KOPT-K1 (cell line): ENCODE data around the gene OR52N4.
"Not testable (repeated sequence)": the region's sequence is repeated elsewhere in the genome, so short reads cannot be mapped to it uniquely, and the experiment has no call there.

Experiments used
- H3K27ac ChIP-seq: fragments of 200-600 bp; sonication (generic); 2 replicates; pipeline ENCODE4 v1.5.1; 2016; ENCODE audit warnings: antibody characterized with exemption, mild to moderate bottlenecking, low read depth, low read length; ENCODE audit not compliant: poor library complexity, severe bottlenecking
- H3K36me3 ChIP-seq: fragments of 200-600 bp; sonication (generic); 2 replicates; pipeline ENCODE4 v1.5.1; 2017; ENCODE audit warnings: antibody characterized with exemption, mild to moderate bottlenecking, low read length, moderate library complexity; ENCODE audit not compliant: insufficient read depth
- H3K9me3 ChIP-seq: fragments of 200-600 bp; sonication (generic); 2 replicates; pipeline ENCODE4 v1.5.1; 2017; ENCODE audit warnings: antibody characterized with exemption, low read length, mild to moderate bottlenecking; ENCODE audit not compliant: insufficient read depth, poor library complexity, severe bottlenecking

OR52N4 gene

GRCh38 chr11:5753943-5754342 lies at the start of gene OR52N4:
Gene OR52N4 (plus strand): TSS chr11:5754243. CDS start chr11:5754741, 498 bp downstream.
- Histone ChIP-seq H3K9me3 (no peaks in the 10 kb centered on the region), H3K27ac (no peak within 1 kb of the TSS), H3K36me3 (no peaks in the 10 kb centered on the region)

GRCh38 chr11:5705688-5706087 lies 48.4 kb upstream of the OR52N4 start:
- no peak overlapping the region for H3K27ac ChIP-seq
- peaks cover 55% of the 10 kb centered on the region for H3K36me3 ChIP-seq
- no peaks in the 10 kb centered on the region for H3K9me3 ChIP-seq

DNA sequence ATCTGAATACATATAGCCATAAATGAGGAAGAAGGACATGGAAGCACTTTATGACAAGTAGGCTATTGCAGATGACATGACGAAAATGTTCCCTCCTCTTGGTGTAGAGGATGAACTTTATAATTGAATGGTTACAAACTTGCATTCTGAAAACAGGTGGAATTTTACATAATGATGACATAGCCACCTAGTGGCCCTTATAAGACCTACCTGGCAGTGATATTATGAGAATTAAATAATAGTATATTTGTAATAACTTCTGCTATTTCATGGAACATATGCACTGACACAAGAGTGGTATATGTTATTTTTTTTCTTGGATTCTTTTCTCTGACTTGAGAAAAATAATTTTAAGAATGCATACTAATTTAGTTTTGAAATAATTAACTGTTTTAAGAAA lies 41.5 kb upstream of the OR52N4 start:
- Histone ChIP-seq H3K36me3 (peaks cover 15% of the 10 kb centered on the region; the same call in 1 of the 2 replicates), H3K27ac (no peak overlapping the region), H3K9me3 (no peaks in the 10 kb centered on the region)

DNA sequence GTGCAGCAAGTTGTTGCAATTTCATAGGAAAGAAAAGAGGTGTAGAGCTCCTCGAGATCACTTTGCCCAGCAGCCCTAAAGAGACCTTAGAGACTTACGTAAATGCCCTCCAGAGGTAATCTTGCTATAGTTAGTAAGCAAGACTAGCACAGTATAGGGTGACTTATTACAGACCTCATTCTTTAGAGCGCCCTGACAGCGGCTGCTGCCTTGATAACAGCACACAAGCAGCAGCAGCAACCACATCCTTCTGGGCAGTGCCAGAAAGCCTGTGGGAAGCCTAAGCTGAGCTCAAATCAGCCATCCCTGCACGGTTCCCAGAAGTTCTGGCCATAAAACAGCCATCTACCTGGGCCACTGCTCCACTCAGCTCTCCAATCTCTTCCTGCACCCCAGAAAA lies 40.3 kb upstream of the OR52N4 start:
- Histone ChIP-seq H3K36me3 (peaks cover 7% of the 10 kb centered on the region; the same call in 1 of the 2 replicates), H3K9me3 (no peaks in the 10 kb centered on the region), H3K27ac (no peak overlapping the region)

DNA sequence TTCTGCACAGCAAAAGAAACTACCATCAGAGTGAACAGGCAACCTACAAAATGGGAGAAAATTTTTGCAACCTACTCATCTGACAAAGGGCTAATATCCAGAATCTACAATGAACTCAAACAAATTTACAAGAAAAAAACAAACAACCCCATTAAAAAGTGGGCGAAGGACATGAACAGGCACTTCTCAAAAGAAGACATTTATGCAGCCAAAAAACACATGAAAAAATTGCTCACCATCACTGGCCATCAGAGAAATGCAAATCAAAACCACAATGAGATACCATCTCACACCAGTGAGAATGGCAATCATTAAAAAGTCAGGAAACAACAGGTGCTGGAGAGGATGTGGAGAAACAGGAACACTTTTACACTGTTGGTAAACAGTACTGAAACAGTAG lies 37.5 kb upstream of the OR52N4 start:
- H3K9me3 ChIP-seq, H3K36me3 ChIP-seq, H3K27ac ChIP-seq: not testable (repeated sequence)

GRCh38 chr11:5719703-5720495 lies 34.1 kb upstream of the OR52N4 start:
- Histone ChIP-seq H3K27ac (no peak overlapping the region), H3K36me3 (no peaks in the 10 kb centered on the region), H3K9me3 (no peaks in the 10 kb centered on the region)

GRCh38 chr11:5722622-5723021 lies 31.4 kb upstream of the OR52N4 start:
- H3K9me3 ChIP-seq: no peaks in the 10 kb centered on the region
- H3K27ac ChIP-seq: no peak overlapping the region
- no peaks in the 10 kb centered on the region for H3K36me3 ChIP-seq

GRCh38 chr11:5726351-5726750 lies 27.7 kb upstream of the OR52N4 start:
- Histone ChIP-seq H3K27ac (no peak overlapping the region), H3K9me3 (no peaks in the 10 kb centered on the region), H3K36me3 (no peaks in the 10 kb centered on the region)

GRCh38 chr11:5727691-5728090 lies 26.4 kb upstream of the OR52N4 start:
- Histone ChIP-seq H3K9me3 (no peaks in the 10 kb centered on the region), H3K36me3 (no peaks in the 10 kb centered on the region), H3K27ac (no peak overlapping the region)

DNA sequence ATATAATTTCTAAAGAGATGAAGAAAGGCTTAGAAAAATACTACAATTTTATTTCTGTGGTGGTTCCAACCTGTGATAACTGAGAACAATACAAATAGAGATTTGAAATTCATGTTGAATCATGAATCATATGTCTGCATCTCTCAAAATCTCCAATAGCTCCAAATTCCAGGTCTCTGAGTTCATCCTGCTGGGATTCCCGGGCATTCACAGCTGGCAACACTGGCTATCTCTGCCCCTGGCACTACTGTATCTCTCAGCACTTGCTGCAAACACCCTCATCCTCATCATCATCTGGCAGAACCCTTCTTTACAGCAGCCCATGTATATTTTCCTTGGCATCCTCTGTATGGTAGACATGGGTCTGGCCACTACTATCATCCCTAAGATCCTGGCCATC lies 17.6 kb upstream of the OR52N4 start, which contains the start of gene OR56B1:
OR56B1 (plus strand) TSS at position 53 of the 400 bp plus-strand sequence; CDS start at position 122, 69 bp downstream.
- no peak within 1 kb of the TSS for H3K27ac ChIP-seq

DNA sequence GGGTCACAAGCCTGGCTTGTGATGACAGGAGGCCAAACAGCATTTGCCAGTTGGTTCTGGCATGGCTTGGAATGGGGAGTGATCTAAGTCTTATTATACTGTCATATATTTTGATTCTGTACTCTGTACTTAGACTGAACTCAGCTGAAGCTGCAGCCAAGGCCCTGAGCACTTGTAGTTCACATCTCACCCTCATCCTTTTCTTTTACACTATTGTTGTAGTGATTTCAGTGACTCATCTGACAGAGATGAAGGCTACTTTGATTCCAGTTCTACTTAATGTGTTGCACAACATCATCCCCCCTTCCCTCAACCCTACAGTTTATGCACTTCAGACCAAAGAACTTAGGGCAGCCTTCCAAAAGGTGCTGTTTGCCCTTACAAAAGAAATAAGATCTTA lies 17.0 kb upstream of the OR52N4 start:
- no peak overlapping the region for H3K27ac ChIP-seq
- no peaks in the 10 kb centered on the region for H3K36me3 ChIP-seq
- H3K9me3 ChIP-seq: peaks cover 8% of the 10 kb centered on the region

More for the DNA sequence above, 17.6 kb upstream of the OR52N4 start, which contains the start of gene OR56B1:
- no peaks in the 10 kb centered on the region for H3K36me3 ChIP-seq
- peaks cover under 1% of the 10 kb centered on the region for H3K9me3 ChIP-seq

DNA sequence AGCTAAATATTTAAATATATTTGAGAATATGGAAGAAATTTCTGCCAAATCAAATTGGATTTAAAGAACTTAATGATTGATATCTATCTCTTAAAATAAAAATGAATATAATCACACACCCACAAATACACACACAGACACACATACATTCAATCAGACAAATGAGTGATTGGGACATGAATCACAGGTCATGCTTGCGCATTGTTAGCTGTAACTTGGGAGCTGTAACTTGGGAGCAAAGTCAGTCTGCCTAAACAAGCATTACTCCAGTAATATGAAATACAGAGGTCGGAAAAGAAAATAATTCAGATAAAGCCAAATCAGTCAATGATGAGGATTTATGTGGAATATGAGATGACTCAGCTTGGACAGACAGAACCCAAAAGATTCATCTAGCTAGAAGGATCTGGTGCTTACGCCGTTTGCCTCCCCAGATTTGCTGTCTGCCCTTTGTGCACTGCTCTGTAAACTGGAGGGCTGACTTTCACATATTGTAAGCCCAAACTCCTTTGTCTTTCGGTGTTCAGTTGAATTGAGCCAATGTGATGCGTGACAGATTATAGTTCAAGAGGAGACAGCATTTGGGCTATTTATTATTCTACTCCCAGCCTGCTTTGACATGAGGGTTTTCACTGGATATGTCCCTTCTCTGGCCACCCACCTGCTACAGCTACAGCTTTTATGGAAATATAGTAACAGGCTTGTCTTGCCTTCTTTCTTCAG lies 16.2 kb upstream of the OR52N4 start:
- Histone ChIP-seq H3K9me3 (peaks cover 8% of the 10 kb centered on the region), H3K27ac (no peak overlapping the region), H3K36me3 (no peaks in the 10 kb centered on the region)

DNA sequence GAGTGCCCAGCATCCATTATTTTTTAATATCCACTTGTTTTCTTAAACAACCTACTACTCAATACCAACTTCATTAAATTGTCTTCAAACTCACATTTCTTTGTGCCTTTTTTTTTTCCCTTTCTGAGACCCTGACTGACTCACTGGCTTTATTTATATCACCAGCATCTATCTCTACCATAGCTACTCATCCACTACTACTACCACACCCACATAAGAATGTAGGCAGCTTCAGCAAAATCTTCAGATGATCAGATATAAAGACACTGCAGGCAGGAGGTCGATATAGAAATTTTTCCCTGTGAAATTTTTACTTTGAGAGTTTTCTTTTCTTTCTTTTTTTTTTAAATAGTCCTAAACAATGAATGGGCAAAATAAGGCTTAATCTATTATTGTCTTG lies 15.6 kb upstream of the OR52N4 start:
- Histone ChIP-seq H3K27ac (no peak overlapping the region), H3K9me3 (peaks cover 8% of the 10 kb centered on the region), H3K36me3 (no peaks in the 10 kb centered on the region)

- H3K36me3 ChIP-seq: no peaks in the 10 kb centered on the region
Measured at GRCh38 chr11:5746614-5747013, 7.4 kb upstream of the OR52N4 start.

DNA sequence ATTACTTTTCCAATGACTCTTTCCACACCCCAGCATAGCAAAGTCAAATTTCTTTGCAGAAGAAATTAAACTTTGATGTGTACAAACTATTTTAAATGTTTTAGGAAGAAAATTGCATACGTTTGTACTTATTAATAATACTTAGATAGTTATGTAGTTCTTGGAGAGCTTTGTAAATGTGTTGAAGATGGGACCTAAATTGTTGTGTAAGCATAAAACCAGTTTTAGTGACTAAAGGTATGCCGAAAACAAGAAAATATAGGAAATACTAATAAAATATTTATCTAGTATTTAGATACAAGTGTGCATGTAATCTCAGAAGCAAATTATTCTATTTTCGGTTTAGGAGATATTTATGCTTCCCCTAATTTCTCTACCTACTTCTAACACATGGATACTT lies 4.2 kb upstream of the OR52N4 start:
- Histone ChIP-seq H3K36me3 (no peaks in the 10 kb centered on the region), H3K9me3 (no peaks in the 10 kb centered on the region), H3K27ac (no peak overlapping the region)

More at GRCh38 chr11:5746614-5747013, 7.4 kb upstream of the OR52N4 start:
- peaks cover 5% of the 10 kb centered on the region for H3K9me3 ChIP-seq
- no peak overlapping the region for H3K27ac ChIP-seq
